ENCODE results near the gene CCDC9.
"Not testable (repeated sequence)": the region's sequence is repeated elsewhere in the genome, so short reads cannot be mapped to it uniquely, and the experiment has no call there.

Gene CCDC9

GRCh38 chr19:47258895-47259555 is 2.7 kb downstream of the CCDC9 start:
- Histone ChIP-seq H3K27ac (ENCODE audit: low read length) (no peak overlapping the region), H3K4me2 (ENCODE audit: low read length) (no peak overlapping the region), H2AFZ (ENCODE audit: low read depth, low read length) (no peak overlapping the region), H3K36me3 (replicated peaks; ENCODE audit: low read depth, low read length) (peaks cover 19% of the 10 kb centered on the region), H3K27me3 (ENCODE audit: low read depth, low read length) (no peaks in the 10 kb centered on the region), H4K20me1 (ENCODE audit: insufficient read depth, low read length) (0 out of 2 replicates have a peak, but pooled peaks cover 4% of the 10 kb centered on the region), H3K4me3 (ENCODE audit: low read length) (no peak overlapping the region), H3K4me1 (ENCODE audit: low read length) (peaks cover 8% of the 10 kb centered on the region), H3K79me2 (ENCODE audit: low read length) (peaks cover 8% of the 10 kb centered on the region), H3K9me3 (ENCODE audit: insufficient read depth, low read length) (no peaks in the 10 kb centered on the region), H3K9ac (ENCODE audit: low read length) (no peak overlapping the region)
- TF ChIP-seq CTCF (IDR thresholded peaks at IDR 0.05; ENCODE audit: low read depth, low read length) (no peak), EZH2phosphoT487 (IDR thresholded peaks at IDR 0.05; ENCODE audit: low read depth) (no peak)

GRCh38 chr19:47260476-47260875 is 4.2 kb downstream of the CCDC9 start:
- TF ChIP-seq EZH2phosphoT487 (IDR thresholded peaks at IDR 0.05; ENCODE audit: low read depth) (no peak), CTCF (IDR thresholded peaks at IDR 0.05; ENCODE audit: low read depth, low read length) (no peak)
- Histone ChIP-seq H3K9ac (ENCODE audit: low read length) (no peak overlapping the region), H3K27me3 (ENCODE audit: low read depth, low read length) (no peaks in the 10 kb centered on the region), H3K4me2 (ENCODE audit: low read length) (no peak overlapping the region), H3K9me3 (ENCODE audit: insufficient read depth, low read length) (no peaks in the 10 kb centered on the region), H3K27ac (ENCODE audit: low read length) (no peak overlapping the region), H3K4me3 (ENCODE audit: low read length) (no peak overlapping the region), H3K36me3 (replicated peaks; ENCODE audit: low read depth, low read length) (peaks cover 21% of the 10 kb centered on the region), H3K4me1 (ENCODE audit: low read length) (peaks cover 8% of the 10 kb centered on the region), H3K79me2 (ENCODE audit: low read length) (peaks cover 8% of the 10 kb centered on the region), H4K20me1 (ENCODE audit: insufficient read depth, low read length) (0 out of 2 replicates have a peak, but pooled peaks cover 4% of the 10 kb centered on the region), H2AFZ (ENCODE audit: low read depth, low read length) (no peak overlapping the region)

- not testable (repeated sequence) for H3K4me1 ChIP-seq (ENCODE audit: low read length); H3K4me2 ChIP-seq (ENCODE audit: low read length); H3K9me3 ChIP-seq (ENCODE audit: insufficient read depth, low read length); H3K79me2 ChIP-seq (ENCODE audit: low read length); H3K27ac ChIP-seq (ENCODE audit: low read length); H3K9ac ChIP-seq (ENCODE audit: low read length); H4K20me1 ChIP-seq (ENCODE audit: insufficient read depth, low read length); H2AFZ ChIP-seq (ENCODE audit: low read depth, low read length); H3K27me3 ChIP-seq (ENCODE audit: low read depth, low read length); H3K4me3 ChIP-seq (ENCODE audit: low read length)
- H3K36me3 ChIP-seq (replicated peaks; ENCODE audit: low read depth, low read length): peaks cover 26% of the 10 kb centered on the region
These were observed 5.8 kb downstream of the CCDC9 start for GRCh38 chr19:47261946-47262793.

GRCh38 chr19:47264629-47265028 is 8.3 kb downstream of the CCDC9 start:
- TF ChIP-seq EZH2phosphoT487 (IDR thresholded peaks at IDR 0.05; ENCODE audit: low read depth) (no peak), CTCF (IDR thresholded peaks at IDR 0.05; ENCODE audit: low read depth, low read length) (no peak)
- Histone ChIP-seq H3K9ac (ENCODE audit: low read length) (no peak overlapping the region), H3K27me3 (ENCODE audit: low read depth, low read length) (no peaks in the 10 kb centered on the region), H3K9me3 (ENCODE audit: insufficient read depth, low read length) (no peaks in the 10 kb centered on the region), H2AFZ (ENCODE audit: low read depth, low read length) (no peak overlapping the region), H4K20me1 (ENCODE audit: insufficient read depth, low read length) (no peaks in the 10 kb centered on the region), H3K4me1 (ENCODE audit: low read length) (no peaks in the 10 kb centered on the region), H3K4me2 (ENCODE audit: low read length) (no peak overlapping the region), H3K79me2 (ENCODE audit: low read length) (no peaks in the 10 kb centered on the region), H3K4me3 (ENCODE audit: low read length) (no peak overlapping the region), H3K27ac (ENCODE audit: low read length) (no peak overlapping the region), H3K36me3 (replicated peaks; ENCODE audit: low read depth, low read length) (peaks cover 23% of the 10 kb centered on the region)

Data from OCI-LY3 (cell line).